Neural progenitor cell (in vitro differentiated cells): Measurements from ENCODE around the gene ATG16L1.

Experiments used
- CTCF ChIP-seq: fragments of 200-600 bp; sonication (generic); IDR thresholded peaks from 2 replicates; pipeline ENCODE4 v1.5.1; 2017; ENCODE audit warnings: antibody characterized with exemption, mild to moderate bottlenecking
- EZH2 ChIP-seq: fragments of 200-600 bp; sonication (generic); IDR thresholded peaks from 2 replicates; pipeline ENCODE4 v1.6.1; 2017; ENCODE audit warnings: antibody characterized with exemption, mild to moderate bottlenecking, moderate library complexity

- TF ChIP-seq CTCF (no peak), EZH2 (no peak)
Observed at GRCh38 chr2:233247116-233247515, 4.4 kb upstream of the ATG16L1 start.
